ENCODE results near the gene BZW1.

BZW1 gene

DNA sequence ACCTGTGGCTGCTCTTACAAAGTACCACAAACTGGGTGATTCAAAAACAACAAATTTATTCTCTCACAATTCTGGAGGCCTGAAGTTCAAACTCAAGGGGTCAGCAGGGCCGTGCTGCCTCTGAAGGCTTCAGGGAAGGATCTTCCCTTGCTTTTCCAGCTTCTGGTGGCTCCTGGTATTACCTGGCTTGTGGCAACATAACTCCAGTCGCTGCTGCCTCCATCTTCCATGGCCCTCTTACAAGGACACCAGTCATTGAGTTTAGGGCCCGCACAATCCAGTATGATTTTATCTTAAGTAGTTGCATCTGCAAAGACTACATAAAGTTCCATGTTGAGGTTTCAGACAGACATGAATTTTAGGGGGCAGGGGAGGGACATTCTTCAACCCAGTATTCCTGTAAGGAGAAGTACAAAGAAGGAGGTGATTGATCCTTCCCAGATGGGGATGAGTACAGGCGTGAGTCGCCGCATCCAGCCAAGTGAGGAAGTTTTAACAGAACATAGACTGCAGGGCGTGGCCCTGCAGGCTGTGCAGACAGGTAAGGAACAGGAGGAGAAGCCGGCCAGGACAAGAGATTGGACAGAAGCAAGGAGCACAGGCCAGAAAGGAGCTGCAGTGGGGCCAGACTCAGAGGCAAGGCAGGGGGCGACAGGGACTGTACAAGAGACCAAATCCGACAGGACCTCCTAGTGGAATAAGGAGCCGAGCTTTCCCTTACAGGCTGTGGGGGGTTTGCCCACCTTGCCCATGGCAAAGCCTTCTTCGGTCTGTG, 44.4 kb upstream of the BZW1 start:
- DNase-seq (ENCODE audit: extremely low spot score) = no peak
- CTCF ChIA-PET = interaction anchor here (1.0 to 1.2 kb wide), 2 partner anchors 17 to 19 kb away, joined by 3 to 4 read pairs; no protein-coding TSS in a partner anchor
- TF ChIP-seq SUZ12 (IDR thresholded peaks at IDR 0.05) = no peak
- TF ChIP-seq, protein P1, sequence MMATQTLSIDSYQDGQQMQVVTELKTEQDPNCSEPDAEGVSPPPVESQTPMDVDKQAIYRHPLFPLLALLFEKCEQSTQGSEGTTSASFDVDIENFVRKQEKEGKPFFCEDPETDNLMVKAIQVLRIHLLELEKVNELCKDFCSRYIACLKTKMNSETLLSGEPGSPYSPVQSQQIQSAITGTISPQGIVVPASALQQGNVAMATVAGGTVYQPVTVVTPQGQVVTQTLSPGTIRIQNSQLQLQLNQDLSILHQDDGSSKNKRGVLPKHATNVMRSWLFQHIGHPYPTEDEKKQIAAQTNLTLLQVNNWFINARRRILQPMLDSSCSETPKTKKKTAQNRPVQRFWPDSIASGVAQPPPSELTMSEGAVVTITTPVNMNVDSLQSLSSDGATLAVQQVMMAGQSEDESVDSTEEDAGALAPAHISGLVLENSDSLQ (IDR thresholded peaks at IDR 0.05) = no peak
- no peak for TF ChIP-seq FOXK2 (IDR thresholded peaks at IDR 0.05)
- TF ChIP-seq ELF4 (IDR thresholded peaks at IDR 0.05) = no peak
- TF ChIP-seq SP1 (IDR thresholded peaks at IDR 0.05) = no peak
- no peak for TF ChIP-seq LEF1 (IDR thresholded peaks at IDR 0.05; ENCODE audit: borderline replicate concordance)
- TF ChIP-seq NFRKB (IDR thresholded peaks at IDR 0.05) = no peak
- no peak for TF ChIP-seq TARDBP (IDR thresholded peaks at IDR 0.05)
- no peak for TF ChIP-seq L3MBTL2 (conservative IDR thresholded peaks at IDR 0.05)
- no peak for TF ChIP-seq ARNT (IDR thresholded peaks at IDR 0.05)
- no peak for TF ChIP-seq FOXM1 (IDR thresholded peaks at IDR 0.05; ENCODE audit: borderline replicate concordance)
- TF ChIP-seq BHLHE40 (IDR thresholded peaks at IDR 0.05; ENCODE audit: borderline replicate concordance) = no peak
- no peak for TF ChIP-seq FOXA1 (IDR thresholded peaks at IDR 0.05)
- TF ChIP-seq HDGF (IDR thresholded peaks at IDR 0.05; ENCODE audit: borderline replicate concordance) = no peak
- no peak for TF ChIP-seq ZNF384 (IDR thresholded peaks at IDR 0.05)
- TF ChIP-seq CTBP1 (IDR thresholded peaks at IDR 0.05; ENCODE audit: borderline replicate concordance) = no peak
- POLR2A ChIA-PET = interaction anchor here (1.2 to 1.3 kb wide), 3 partner anchors 11 to 123 kb away, joined by 3 to 4 read pairs (median 4); no protein-coding TSS in a partner anchor

DNA sequence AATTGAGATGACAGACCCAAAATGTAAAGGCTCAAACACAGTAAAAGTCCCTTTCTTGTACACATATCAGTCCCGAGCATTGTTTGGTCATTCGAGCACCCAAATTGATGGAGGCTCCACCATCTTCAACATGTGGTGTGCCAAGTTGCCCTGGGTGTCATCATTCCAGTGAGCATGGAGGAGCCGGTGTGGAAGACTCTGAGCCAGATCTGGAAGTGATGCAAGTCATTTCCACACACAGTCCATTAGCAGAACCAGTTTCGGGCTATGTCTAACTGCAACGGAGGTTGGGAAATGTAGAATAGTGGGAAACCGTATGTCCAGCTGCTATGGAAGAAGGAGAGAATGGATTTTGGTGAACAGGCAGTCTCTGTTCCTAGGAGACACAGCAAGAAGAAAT, 40.9 kb upstream of the BZW1 start:
- TF ChIP-seq FOXM1 (IDR thresholded peaks at IDR 0.05; ENCODE audit: borderline replicate concordance) = no peak
- TF ChIP-seq LEF1 (IDR thresholded peaks at IDR 0.05; ENCODE audit: borderline replicate concordance) = no peak
- TF ChIP-seq L3MBTL2 (conservative IDR thresholded peaks at IDR 0.05) = no peak
- no peak for TF ChIP-seq TARDBP (IDR thresholded peaks at IDR 0.05)
- TF ChIP-seq ZNF384 (IDR thresholded peaks at IDR 0.05) = no peak
- TF ChIP-seq NFRKB (IDR thresholded peaks at IDR 0.05) = no peak
- no peak for TF ChIP-seq FOXA1 (IDR thresholded peaks at IDR 0.05)
- TF ChIP-seq SP1 (IDR thresholded peaks at IDR 0.05) = no peak
- no peak for TF ChIP-seq CTBP1 (IDR thresholded peaks at IDR 0.05; ENCODE audit: borderline replicate concordance)
- no peak for TF ChIP-seq SUZ12 (IDR thresholded peaks at IDR 0.05)
- no peak for TF ChIP-seq HDGF (IDR thresholded peaks at IDR 0.05; ENCODE audit: borderline replicate concordance)
- TF ChIP-seq BHLHE40 (IDR thresholded peaks at IDR 0.05; ENCODE audit: borderline replicate concordance) = no peak
- TF ChIP-seq FOXK2 (IDR thresholded peaks at IDR 0.05) = no peak
- no peak for DNase-seq (ENCODE audit: extremely low spot score)
- CTCF ChIA-PET = no interaction called here
- POLR2A ChIA-PET = no interaction called here

DNA sequence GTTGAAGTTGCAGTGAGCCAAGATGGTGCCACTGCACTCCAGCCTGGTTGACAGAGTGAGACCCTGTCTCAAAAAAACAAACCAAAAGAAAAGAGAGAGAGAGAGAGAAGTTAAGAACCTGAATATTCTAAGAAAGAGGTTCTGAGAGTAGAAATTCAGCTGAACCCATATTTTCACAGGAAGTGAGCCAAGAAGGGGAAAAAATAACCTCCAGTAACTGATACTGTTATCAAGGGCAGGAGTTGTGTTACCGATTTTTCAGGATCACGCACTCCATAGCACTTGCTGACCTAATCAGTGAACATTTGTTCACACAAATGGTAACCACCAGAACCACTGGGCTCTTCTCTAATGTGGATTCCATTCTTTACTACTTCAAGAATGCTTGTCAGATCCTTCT, 39.1 kb upstream of the BZW1 start:
- POLR2A ChIA-PET = no interaction called here
- DNase-seq (ENCODE audit: extremely low spot score) = no peak
- no peak for TF ChIP-seq NFRKB (IDR thresholded peaks at IDR 0.05)
- TF ChIP-seq BHLHE40 (IDR thresholded peaks at IDR 0.05; ENCODE audit: borderline replicate concordance) = no peak
- no peak for TF ChIP-seq CTBP1 (IDR thresholded peaks at IDR 0.05; ENCODE audit: borderline replicate concordance)
- TF ChIP-seq ELF4 (IDR thresholded peaks at IDR 0.05) = no peak
- TF ChIP-seq, protein P1 (IDR thresholded peaks at IDR 0.05) = no peak
- TF ChIP-seq HDGF (IDR thresholded peaks at IDR 0.05; ENCODE audit: borderline replicate concordance) = no peak
- no peak for TF ChIP-seq ZNF384 (IDR thresholded peaks at IDR 0.05)
- TF ChIP-seq SUZ12 (IDR thresholded peaks at IDR 0.05) = no peak
- TF ChIP-seq FOXK2 (IDR thresholded peaks at IDR 0.05) = no peak
- TF ChIP-seq ARNT (IDR thresholded peaks at IDR 0.05) = no peak
- no peak for TF ChIP-seq TARDBP (IDR thresholded peaks at IDR 0.05)
- no peak for TF ChIP-seq FOXM1 (IDR thresholded peaks at IDR 0.05; ENCODE audit: borderline replicate concordance)
- no peak for TF ChIP-seq LEF1 (IDR thresholded peaks at IDR 0.05; ENCODE audit: borderline replicate concordance)
- no peak for TF ChIP-seq L3MBTL2 (conservative IDR thresholded peaks at IDR 0.05)
- TF ChIP-seq SP1 (IDR thresholded peaks at IDR 0.05) = no peak
- no peak for TF ChIP-seq FOXA1 (IDR thresholded peaks at IDR 0.05)
- CTCF ChIA-PET = no interaction called here

DNA sequence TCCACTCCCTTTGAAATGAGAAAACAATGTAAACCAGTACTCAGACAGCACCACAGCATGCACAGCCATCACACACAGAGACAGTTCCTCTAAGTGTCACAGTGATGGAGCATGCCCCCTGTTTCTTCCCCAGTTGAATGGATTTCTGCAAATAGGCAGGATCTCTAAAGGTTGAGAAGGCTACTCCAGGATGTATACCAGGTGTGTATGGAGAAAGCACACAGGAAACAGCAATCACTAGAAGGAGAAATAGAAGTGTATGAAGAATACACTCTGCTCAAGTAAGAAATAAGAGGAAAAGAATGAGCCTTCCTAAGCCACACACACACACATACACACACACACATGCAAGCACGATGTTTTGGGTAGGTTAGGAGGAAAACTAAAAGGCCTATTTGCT, 38.6 kb upstream of the BZW1 start:
- ChIA-PET POLR2A (no interaction called here), CTCF (no interaction called here)
- TF ChIP-seq FOXK2 (IDR thresholded peaks at IDR 0.05) (no peak), TARDBP (IDR thresholded peaks at IDR 0.05) (no peak), SUZ12 (IDR thresholded peaks at IDR 0.05) (no peak), ARNT (IDR thresholded peaks at IDR 0.05) (no peak), ELF4 (IDR thresholded peaks at IDR 0.05) (no peak), FOXM1 (IDR thresholded peaks at IDR 0.05; ENCODE audit: borderline replicate concordance) (no peak), NFRKB (IDR thresholded peaks at IDR 0.05) (no peak), LEF1 (IDR thresholded peaks at IDR 0.05; ENCODE audit: borderline replicate concordance) (no peak), SP1 (IDR thresholded peaks at IDR 0.05) (no peak), FOXA1 (IDR thresholded peaks at IDR 0.05) (no peak), CTBP1 (IDR thresholded peaks at IDR 0.05; ENCODE audit: borderline replicate concordance) (no peak), L3MBTL2 (conservative IDR thresholded peaks at IDR 0.05) (no peak), BHLHE40 (IDR thresholded peaks at IDR 0.05; ENCODE audit: borderline replicate concordance) (no peak), HDGF (IDR thresholded peaks at IDR 0.05; ENCODE audit: borderline replicate concordance) (no peak), ZNF384 (IDR thresholded peaks at IDR 0.05) (no peak)
- TF ChIP-seq, protein P1 (IDR thresholded peaks at IDR 0.05) = no peak
- DNase-seq (ENCODE audit: extremely low spot score) = no peak

DNA sequence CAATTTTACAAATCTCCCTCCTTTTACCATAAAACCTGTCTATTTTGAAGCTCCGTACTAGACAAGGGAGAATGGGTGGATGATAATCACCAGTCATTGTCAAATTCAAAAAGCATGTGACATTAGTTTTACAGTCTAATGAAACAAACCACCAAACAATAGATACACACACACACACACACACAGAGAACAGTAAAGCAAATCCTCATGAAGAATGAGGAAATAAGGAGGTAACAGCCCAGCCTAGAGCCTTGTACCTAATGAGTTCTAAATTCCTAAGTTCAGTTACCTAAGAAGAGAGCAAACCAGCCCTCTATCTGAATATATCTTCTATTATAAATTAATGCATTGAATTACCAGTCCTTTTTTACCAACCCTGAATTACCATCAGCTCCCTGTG, 36.8 kb upstream of the BZW1 start:
- POLR2A ChIA-PET = no interaction called here
- DNase-seq (ENCODE audit: extremely low spot score) = no peak
- TF ChIP-seq NFRKB (IDR thresholded peaks at IDR 0.05) (no peak), ELF4 (IDR thresholded peaks at IDR 0.05) (no peak), HDGF (IDR thresholded peaks at IDR 0.05; ENCODE audit: borderline replicate concordance) (no peak), LEF1 (IDR thresholded peaks at IDR 0.05; ENCODE audit: borderline replicate concordance) (no peak), FOXA1 (IDR thresholded peaks at IDR 0.05) (no peak), L3MBTL2 (conservative IDR thresholded peaks at IDR 0.05) (no peak), ZNF384 (IDR thresholded peaks at IDR 0.05) (no peak), BHLHE40 (IDR thresholded peaks at IDR 0.05; ENCODE audit: borderline replicate concordance) (no peak), SP1 (IDR thresholded peaks at IDR 0.05) (no peak)
- TF ChIP-seq, protein P1 (IDR thresholded peaks at IDR 0.05) = no peak
- CTCF ChIA-PET = no interaction called here
